ENCODE results near the gene PELI2.

DNA sequence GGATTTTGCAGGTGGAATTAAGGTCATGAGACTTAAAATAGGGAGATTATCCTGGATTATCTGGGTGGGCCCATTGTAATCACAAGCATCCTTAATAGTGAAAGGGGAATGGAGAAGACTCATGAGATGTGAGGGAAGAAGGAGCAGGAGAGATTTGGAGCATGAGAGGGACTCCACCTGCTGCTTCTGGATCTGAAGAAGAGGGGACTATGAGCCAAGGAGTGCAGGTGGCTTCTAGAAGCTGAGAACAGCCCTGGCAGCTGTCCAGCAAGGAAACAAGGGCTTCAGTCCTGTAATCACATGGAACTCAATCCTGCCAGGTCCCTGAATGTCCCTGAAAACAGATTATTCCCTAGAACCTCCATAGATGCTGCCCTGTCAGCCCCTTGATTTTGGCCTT, 67.8 kb downstream of the PELI2 start:
- TF ChIP-seq, protein P1, sequence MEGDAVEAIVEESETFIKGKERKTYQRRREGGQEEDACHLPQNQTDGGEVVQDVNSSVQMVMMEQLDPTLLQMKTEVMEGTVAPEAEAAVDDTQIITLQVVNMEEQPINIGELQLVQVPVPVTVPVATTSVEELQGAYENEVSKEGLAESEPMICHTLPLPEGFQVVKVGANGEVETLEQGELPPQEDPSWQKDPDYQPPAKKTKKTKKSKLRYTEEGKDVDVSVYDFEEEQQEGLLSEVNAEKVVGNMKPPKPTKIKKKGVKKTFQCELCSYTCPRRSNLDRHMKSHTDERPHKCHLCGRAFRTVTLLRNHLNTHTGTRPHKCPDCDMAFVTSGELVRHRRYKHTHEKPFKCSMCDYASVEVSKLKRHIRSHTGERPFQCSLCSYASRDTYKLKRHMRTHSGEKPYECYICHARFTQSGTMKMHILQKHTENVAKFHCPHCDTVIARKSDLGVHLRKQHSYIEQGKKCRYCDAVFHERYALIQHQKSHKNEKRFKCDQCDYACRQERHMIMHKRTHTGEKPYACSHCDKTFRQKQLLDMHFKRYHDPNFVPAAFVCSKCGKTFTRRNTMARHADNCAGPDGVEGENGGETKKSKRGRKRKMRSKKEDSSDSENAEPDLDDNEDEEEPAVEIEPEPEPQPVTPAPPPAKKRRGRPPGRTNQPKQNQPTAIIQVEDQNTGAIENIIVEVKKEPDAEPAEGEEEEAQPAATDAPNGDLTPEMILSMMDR (IDR thresholded peaks at IDR 0.05; ENCODE audit: low read length), result no peak
- TF ChIP-seq EZH2phosphoT487 (IDR thresholded peaks at IDR 0.05; ENCODE audit: low read length), result no peak
- no peak for TF ChIP-seq EZH2 (optimal IDR thresholded peaks at IDR 0.05; ENCODE audit: low read depth, low read length)
